ENCODE data around the gene ANAPC16. TPM values are rescaled to one million over a fixed set of nuclear protein-coding genes. Genes with fewer than 3 reads are reported as not detected.
"Not testable (repeated sequence)": the region's sequence is repeated elsewhere in the genome, so short reads cannot be mapped to it uniquely, and the experiment has no call there.

ANAPC16 gene
- total RNA-seq, 2 experiments from 2014 or later = 72.9 TPM

- peaks cover 37% of the 10 kb centered on the region for H3K36me3 Mint-ChIP-seq (ENCODE audit: low read depth)
- peak overlapping the region; percentile 91 for H3K27ac Mint-ChIP-seq
- DNase-seq (peak; percentile 83), ATAC-seq (peak; percentile 16)
- peaks cover 66% of the 10 kb centered on the region for H3K4me1 Mint-ChIP-seq (ENCODE audit: low read depth)
- H3K27me3 Mint-ChIP-seq (ENCODE audit: low read depth) = no peaks in the 10 kb centered on the region
- CTCF ChIA-PET = interaction anchor here (0.7 to 10.5 kb wide), 39 partner anchors 9 to 375 kb away, joined by 3 to 122 read pairs (median 6); partner anchors contain the start of genes ANAPC16 and ASCC1
- POLR2A ChIA-PET = interaction anchor here (0.8 to 7.4 kb wide), 20 partner anchors 9 to 63 kb away, joined by 3 to 88 read pairs (median 10); partner anchors contain the start of genes ANAPC16 and ASCC1
- no peaks in the 10 kb centered on the region for H3K9me3 Mint-ChIP-seq (ENCODE audit: insufficient read depth)
- H3K4me3 Mint-ChIP-seq = peak overlapping the region; percentile 90
These were observed 59.0 kb downstream of the ANAPC16 start for GRCh38 chr10:72274730-72275350.

- CTCF ChIA-PET = interaction anchor here (0.7 to 10.5 kb wide), 39 partner anchors 9 to 379 kb away, joined by 3 to 122 read pairs (median 6); partner anchors contain the start of genes ANAPC16 and ASCC1
- peaks cover 68% of the 10 kb centered on the region for H3K4me1 Mint-ChIP-seq (ENCODE audit: low read depth)
- POLR2A ChIA-PET = interaction anchor here (0.8 to 7.4 kb wide), 20 partner anchors 10 to 62 kb away, joined by 3 to 88 read pairs (median 10); partner anchors contain the start of genes ANAPC16 and ASCC1
- H3K9me3 Mint-ChIP-seq (ENCODE audit: insufficient read depth) = no peaks in the 10 kb centered on the region
- H3K27me3 Mint-ChIP-seq (ENCODE audit: low read depth) = no peaks in the 10 kb centered on the region
- no peak for ATAC-seq
- DNase-seq = peak; percentile 45
- peak overlapping the region; percentile 91 for H3K27ac Mint-ChIP-seq
- H3K4me3 Mint-ChIP-seq = peak overlapping the region; percentile 90
- peaks cover 37% of the 10 kb centered on the region for H3K36me3 Mint-ChIP-seq (ENCODE audit: low read depth)
These were observed 59.7 kb downstream of the ANAPC16 start for GRCh38 chr10:72275351-72276012.

DNA sequence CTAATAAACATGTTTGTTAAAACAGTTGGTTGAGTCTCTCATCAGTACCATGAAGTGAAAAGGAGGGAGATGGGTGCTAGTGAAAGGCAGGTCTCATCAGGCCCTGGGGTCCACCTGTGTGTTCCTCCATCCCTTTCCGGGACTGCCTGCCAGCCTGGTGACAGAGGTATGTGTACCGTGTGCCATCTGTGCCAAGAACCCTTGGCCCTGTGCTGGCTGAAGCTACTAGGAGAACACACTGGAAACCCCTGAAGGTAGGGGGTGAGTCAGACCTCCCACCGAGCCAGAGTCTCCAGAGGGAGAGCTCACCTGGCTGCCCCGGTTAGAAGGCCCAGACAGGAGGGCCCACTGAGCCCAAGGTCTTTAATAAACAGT lies 60.2 kb downstream of the ANAPC16 start:
- Mint-ChIP-seq H3K9me3 (ENCODE audit: insufficient read depth) (no peaks in the 10 kb centered on the region), H3K36me3 (ENCODE audit: low read depth) (peaks cover 37% of the 10 kb centered on the region), H3K27ac (peak overlapping the region; percentile 91), H3K27me3 (ENCODE audit: low read depth) (no peaks in the 10 kb centered on the region), H3K4me1 (ENCODE audit: low read depth) (peaks cover 65% of the 10 kb centered on the region), H3K4me3 (peak overlapping the region; percentile 90)
- CTCF ChIA-PET = interaction anchor here (0.8 to 10.5 kb wide), 22 partner anchors 9 to 380 kb away, joined by 3 to 122 read pairs (median 18); no protein-coding TSS in a partner anchor
- no peak for ATAC-seq
- POLR2A ChIA-PET = interaction anchor here (1.0 to 7.4 kb wide), 13 partner anchors 13 to 62 kb away, joined by 3 to 88 read pairs (median 52); partner anchors contain the start of genes ANAPC16 and ASCC1
- peak; percentile 41 for DNase-seq

- CTCF ChIA-PET = interaction anchor here (1.0 to 10.5 kb wide), 13 partner anchors 15 to 150 kb away, joined by 3 to 122 read pairs (median 18); no protein-coding TSS in a partner anchor
- H3K27me3 Mint-ChIP-seq (ENCODE audit: low read depth) = no peaks in the 10 kb centered on the region
- H3K4me1 Mint-ChIP-seq (ENCODE audit: low read depth) = peaks cover 61% of the 10 kb centered on the region
- H3K36me3 Mint-ChIP-seq (ENCODE audit: low read depth) = peaks cover 37% of the 10 kb centered on the region
- H3K27ac Mint-ChIP-seq = peak overlapping the region; percentile 91
- H3K9me3 Mint-ChIP-seq (ENCODE audit: insufficient read depth) = no peaks in the 10 kb centered on the region
- peak overlapping the region; percentile 90 for H3K4me3 Mint-ChIP-seq
- no peak for ATAC-seq
- DNase-seq = no peak
- POLR2A ChIA-PET = interaction anchor here (0.5 to 7.4 kb wide), 13 partner anchors 15 to 61 kb away, joined by 3 to 86 read pairs (median 46); partner anchors contain the start of genes ANAPC16 and ASCC1
These were observed 60.9 kb downstream of the ANAPC16 start for GRCh38 chr10:72276421-72277339.

DNA sequence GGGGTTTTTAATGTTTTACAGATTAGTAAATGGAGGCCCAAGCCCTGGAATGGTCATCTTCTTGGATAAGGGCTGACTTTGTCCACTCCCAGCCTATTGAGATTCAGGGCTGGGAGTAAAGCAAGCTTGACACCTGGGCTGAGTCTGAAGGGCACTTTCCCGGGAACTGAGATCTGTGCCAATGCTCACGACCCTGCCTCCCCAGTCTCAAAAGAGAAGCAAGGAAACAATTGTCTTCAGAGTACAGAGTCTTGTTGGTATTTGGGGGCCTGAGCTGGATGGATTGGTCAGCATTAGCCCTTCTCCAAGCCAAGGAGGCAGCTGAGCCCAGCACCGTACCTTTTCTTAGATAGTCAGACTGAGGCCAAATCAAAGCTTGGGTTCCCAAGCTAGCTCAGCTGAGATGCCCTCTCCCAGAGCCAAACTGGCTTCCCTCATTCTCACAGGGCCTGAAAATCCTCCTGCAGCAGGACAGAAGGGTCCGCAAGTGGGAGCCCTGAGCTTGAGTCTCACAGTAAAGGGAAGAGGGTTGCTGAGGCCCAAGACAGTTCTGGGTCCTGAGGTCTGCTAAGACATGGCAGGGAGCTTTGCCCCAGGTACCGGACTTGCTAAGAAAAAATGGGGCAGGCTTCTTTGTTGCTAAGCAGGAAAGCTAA lies 61.7 kb downstream of the ANAPC16 start:
- Mint-ChIP-seq H3K9me3 (ENCODE audit: insufficient read depth) (no peaks in the 10 kb centered on the region), H3K27me3 (ENCODE audit: low read depth) (no peaks in the 10 kb centered on the region), H3K4me3 (peak overlapping the region; percentile 90), H3K4me1 (ENCODE audit: low read depth) (peaks cover 54% of the 10 kb centered on the region), H3K27ac (peak overlapping the region; percentile 91), H3K36me3 (ENCODE audit: low read depth) (peaks cover 37% of the 10 kb centered on the region)
- ChIA-PET CTCF (interaction anchor here (0.8 to 10.5 kb wide), 13 partner anchors 14 to 229 kb away, joined by 3 to 122 read pairs (median 4); partner anchors contain the start of gene ASCC1), POLR2A (interaction anchor here (0.5 to 7.4 kb wide), 10 partner anchors 14 to 1726 kb away, joined by 3 to 86 read pairs (median 10); no protein-coding TSS in a partner anchor)
- DNase-seq (no peak), ATAC-seq (no peak)

DNA sequence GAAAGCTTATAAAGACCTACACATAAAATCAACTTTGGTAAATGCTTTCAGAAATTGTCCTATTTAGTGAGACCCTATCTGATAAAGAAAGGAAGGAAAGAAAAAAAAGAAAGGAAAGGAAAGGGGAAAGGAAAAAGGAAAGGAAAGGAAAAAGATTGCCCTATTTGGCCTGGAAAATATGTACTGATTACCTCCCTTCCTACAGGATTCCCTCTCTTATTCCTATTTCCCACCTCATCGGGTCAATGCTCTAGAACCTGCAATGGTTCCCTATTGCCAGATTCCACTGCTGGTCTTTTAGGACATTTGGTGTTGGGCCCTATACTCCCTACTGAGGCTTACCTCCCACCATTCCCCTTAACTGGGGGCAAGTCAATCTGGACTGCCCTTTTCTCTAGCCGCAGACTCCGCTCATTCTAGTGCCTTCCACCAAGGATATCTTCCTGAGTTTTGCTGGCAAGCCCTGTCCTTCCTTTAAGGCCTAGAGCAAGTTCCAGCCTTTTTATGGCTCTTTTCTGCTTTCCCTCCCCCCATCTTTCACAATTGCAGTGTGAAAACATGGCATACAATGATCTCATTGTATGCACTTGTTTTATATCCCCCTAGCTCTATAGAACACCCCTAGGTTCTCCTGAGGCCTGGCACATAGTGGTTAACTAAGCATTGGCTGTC lies 62.3 kb downstream of the ANAPC16 start:
- Mint-ChIP-seq H3K4me3 (no peak overlapping the region), H3K4me1 (ENCODE audit: low read depth) (peaks cover 55% of the 10 kb centered on the region), H3K36me3 (ENCODE audit: low read depth) (peaks cover 37% of the 10 kb centered on the region), H3K9me3 (ENCODE audit: insufficient read depth) (no peaks in the 10 kb centered on the region), H3K27me3 (ENCODE audit: low read depth) (no peaks in the 10 kb centered on the region), H3K27ac (peak overlapping the region; percentile 15)
- DNase-seq = no peak
- no peak for ATAC-seq
- ChIA-PET POLR2A (interaction anchor here (0.6 to 7.4 kb wide), 12 partner anchors 14 to 1726 kb away, joined by 3 to 86 read pairs (median 4); no protein-coding TSS in a partner anchor), CTCF (interaction anchor here (0.7 to 10.5 kb wide), 16 partner anchors 14 to 229 kb away, joined by 3 to 122 read pairs (median 4); partner anchors contain the start of gene ASCC1)

DNA sequence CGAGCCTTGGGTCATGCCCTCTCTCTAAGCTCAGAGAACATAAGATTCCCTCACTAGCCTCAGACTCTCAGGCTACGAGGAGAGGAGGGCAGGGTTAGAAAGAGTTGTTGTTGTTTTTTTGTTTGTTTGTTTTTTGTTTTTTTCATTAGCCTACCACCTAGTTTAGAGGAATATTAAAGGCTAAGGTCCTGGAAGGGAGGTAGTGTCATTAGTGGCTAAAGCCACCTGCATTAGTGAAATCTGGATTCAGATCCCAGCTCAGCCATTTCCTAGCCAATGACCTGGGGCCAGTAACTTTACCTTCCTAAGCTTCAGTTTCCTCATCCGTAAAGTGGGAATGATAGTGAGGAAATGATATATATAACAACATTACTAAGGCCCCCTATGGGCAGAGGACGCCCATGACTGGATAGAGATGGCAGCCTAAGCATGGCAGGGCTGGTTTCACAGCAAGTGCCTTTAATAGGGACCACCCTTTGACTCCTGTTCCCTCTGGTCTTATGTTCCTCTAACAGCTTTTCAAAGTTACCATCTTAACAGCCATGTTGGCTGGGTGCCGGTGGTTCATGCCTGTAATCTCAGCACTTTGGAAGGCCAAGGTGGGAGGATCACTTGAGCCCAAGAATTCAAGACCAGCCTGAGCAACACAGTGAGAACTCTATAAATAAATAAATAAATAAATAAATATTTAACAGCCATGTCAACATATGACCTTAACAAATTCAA lies 63.0 kb downstream of the ANAPC16 start:
- no peaks in the 10 kb centered on the region for H3K27me3 Mint-ChIP-seq (ENCODE audit: low read depth)
- ATAC-seq (no peak), DNase-seq (no peak)
- no peaks in the 10 kb centered on the region for H3K9me3 Mint-ChIP-seq (ENCODE audit: insufficient read depth)
- CTCF ChIA-PET = interaction anchor here (0.7 to 10.5 kb wide), 13 partner anchors 13 to 230 kb away, joined by 3 to 122 read pairs (median 5); partner anchors contain the start of gene ASCC1
- no peak overlapping the region for H3K4me3 Mint-ChIP-seq
- peaks cover 35% of the 10 kb centered on the region for H3K36me3 Mint-ChIP-seq (ENCODE audit: low read depth)
- peaks cover 57% of the 10 kb centered on the region for H3K4me1 Mint-ChIP-seq (ENCODE audit: low read depth)
- H3K27ac Mint-ChIP-seq = no peak overlapping the region
- POLR2A ChIA-PET = interaction anchor here (0.6 to 7.4 kb wide), 8 partner anchors 13 to 157 kb away, joined by 3 to 82 read pairs (median 10); partner anchors contain the start of genes ANAPC16 and ASCC1

DNA sequence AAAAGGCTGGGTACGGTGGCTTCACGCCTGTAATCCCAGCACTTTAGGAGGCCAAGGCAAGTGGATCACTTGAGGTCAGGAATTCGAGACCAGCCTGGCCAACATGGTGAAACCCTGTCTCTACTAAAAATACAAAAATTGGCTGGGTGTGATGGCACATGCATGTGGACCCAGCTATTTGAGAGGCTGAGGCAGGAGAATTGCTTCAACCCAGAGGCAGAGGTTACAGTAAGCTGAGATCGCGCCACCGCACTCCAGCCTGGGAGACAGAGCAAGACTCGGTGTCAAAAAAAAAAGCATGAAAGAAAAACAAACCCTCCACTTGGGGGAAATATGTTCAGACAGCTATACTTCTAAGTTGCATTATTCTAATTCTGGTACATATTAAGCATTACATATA lies 63.8 kb downstream of the ANAPC16 start:
- POLR2A ChIA-PET = interaction anchor here (1.2 to 7.4 kb wide), 4 partner anchors 19 to 64 kb away, joined by 3 to 75 read pairs (median 14); partner anchors contain the start of genes ANAPC16 and ASCC1
- not testable (repeated sequence) for DNase-seq; H3K27me3 Mint-ChIP-seq (ENCODE audit: low read depth); H3K27ac Mint-ChIP-seq; ATAC-seq; H3K9me3 Mint-ChIP-seq (ENCODE audit: insufficient read depth); H3K4me3 Mint-ChIP-seq
- H3K4me1 Mint-ChIP-seq (ENCODE audit: low read depth) = peaks cover 59% of the 10 kb centered on the region
- CTCF ChIA-PET = interaction anchor here (0.9 to 10.5 kb wide), 9 partner anchors 12 to 62 kb away, joined by 3 to 122 read pairs (median 5); no protein-coding TSS in a partner anchor
- H3K36me3 Mint-ChIP-seq (ENCODE audit: low read depth) = peaks cover 30% of the 10 kb centered on the region

DNA sequence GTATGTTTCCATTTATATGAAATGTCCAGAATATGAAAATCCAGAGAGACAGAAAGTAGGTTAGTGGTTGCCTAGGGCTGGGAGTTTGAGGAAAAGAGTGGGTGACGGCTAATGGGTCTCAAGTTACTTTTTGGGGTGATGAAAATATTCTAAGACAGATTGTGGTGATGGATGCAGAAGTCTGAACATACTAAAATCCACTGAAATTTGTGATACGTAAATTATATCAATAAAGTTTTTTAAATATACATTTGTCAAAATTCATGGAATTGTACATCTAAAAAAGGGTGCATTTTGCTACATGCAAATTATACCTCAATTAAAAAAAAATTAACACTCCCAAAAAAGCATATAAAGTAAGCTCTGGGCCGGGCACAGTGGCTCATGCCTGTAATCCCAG lies 67.3 kb downstream of the ANAPC16 start:
- Mint-ChIP-seq H3K27ac (no peak overlapping the region), H3K4me1 (ENCODE audit: low read depth) (peaks cover 57% of the 10 kb centered on the region)

More for the DNA sequence above, 67.3 kb downstream of the ANAPC16 start:
- Mint-ChIP-seq H3K27me3 (ENCODE audit: low read depth) (no peaks in the 10 kb centered on the region), H3K36me3 (ENCODE audit: low read depth) (peaks cover 4% of the 10 kb centered on the region), H3K9me3 (ENCODE audit: insufficient read depth) (no peaks in the 10 kb centered on the region), H3K4me3 (no peak overlapping the region)
- DNase-seq (no peak), ATAC-seq (no peak)
- POLR2A ChIA-PET = interaction anchor here (0.6 to 1.4 kb wide), 3 partner anchors 9 to 18 kb away, joined by 4 to 6 read pairs (median 5); no protein-coding TSS in a partner anchor
- CTCF ChIA-PET = interaction anchor here (0.7 to 3.7 kb wide), 5 partner anchors 8 to 54 kb away, joined by 3 to 19 read pairs (median 4); no protein-coding TSS in a partner anchor

All from activated CD8-positive, alpha-beta T cell treated with anti-CD3 and anti-CD28 coated beads, Interleukin-2, amount 10 ng/mL, durations not matched to agents 7 days and 5 days (primary cell).